CD4-positive, alpha-beta T cell (primary cell): ENCODE measurements around the gene ESR1. TPM values are rescaled to one million over a fixed set of nuclear protein-coding genes. Genes with fewer than 3 reads are reported as not detected.

Source experiments
- ATAC-seq: fragments of 200-7000 bp; cut with Tn5 transposase; one replicate; pipeline ENCODE4 v1.10.0; 2022; ENCODE audit warnings: mild to moderate bottlenecking; ENCODE audit not compliant: poor library complexity
- CTCF ChIA-PET: fragments of 350-600 bp; sonication (Branson Sonifier 250); formaldehyde crosslinking; loops from one replicate; lab custom pipeline; 2021; ENCODE audit warnings: antibody characterized with exemption, inconsistent platforms; lab: Charles Lee
- POLR2A ChIA-PET: fragments of 350-600 bp; sonication (Branson Sonifier 250); formaldehyde crosslinking; loops from one replicate; lab custom pipeline; 2021; ENCODE audit warnings: antibody characterized with exemption, inconsistent platforms; lab: Charles Lee
- DNase-seq, 14 experiments: peaks; one replicate each; pipeline ENCODE4 v3.0.0-alpha.2; 2013 to 2020; ENCODE audit warnings: mixed read lengths in 2 of 14
- H3K27ac ChIP-seq, 2 donors: one replicate each; pipeline versions ENCODE4 v1.5.1 to v1.7.0; 2013; ENCODE audit warnings: low read length in 2 of 2, low read depth in 1 of 2, mild to moderate bottlenecking in 1 of 2
- H3K27me3 ChIP-seq, 2 experiments: 1 replicate in 1 of 2; 2 replicates in 1 of 2; pipeline versions ENCODE4 v1.6.1 to v1.7.0; 2013; ENCODE audit warnings: low read length in 2 of 2, control low read depth in 1 of 2, mild to moderate bottlenecking in 1 of 2, moderate library complexity in 1 of 2; ENCODE audit not compliant: insufficient read depth in 2 of 2, control insufficient read depth in 1 of 2
- H3K36me3 ChIP-seq: one replicate; pipeline ENCODE4 v1.6.1; 2013; ENCODE audit warnings: low read length, control low read depth; ENCODE audit not compliant: insufficient read depth
- H3K4me1 ChIP-seq: one replicate; pipeline ENCODE4 v1.6.1; 2013; ENCODE audit warnings: low read length, control low read depth; ENCODE audit not compliant: insufficient read depth
- H3K4me3 ChIP-seq: one replicate; pipeline ENCODE4 v1.5.1; 2013; ENCODE audit warnings: mild to moderate bottlenecking, low read length, moderate library complexity
- H3K9me3 ChIP-seq, 2 experiments: 1 replicate in 1 of 2; 2 replicates in 1 of 2; pipeline versions ENCODE4 v1.6.1 to v1.7.0; 2013; ENCODE audit warnings: low read length in 2 of 2, mild to moderate bottlenecking in 2 of 2, control low read depth in 1 of 2, moderate library complexity in 1 of 2; ENCODE audit not compliant: control insufficient read depth in 1 of 2, insufficient read depth in 1 of 2
- H3K27ac Mint-ChIP-seq: one replicate; pipeline ENCODE4 v1.8.0; 2020; ENCODE audit warnings: mixed read lengths
- H3K27me3 Mint-ChIP-seq: one replicate; pipeline ENCODE4 v1.8.0; 2021; ENCODE audit warnings: mixed read lengths
- H3K36me3 Mint-ChIP-seq: one replicate; pipeline ENCODE4 v1.8.0; 2021; ENCODE audit warnings: low read depth, mixed read lengths
- H3K4me1 Mint-ChIP-seq: one replicate; pipeline ENCODE4 v1.8.0; 2021; ENCODE audit warnings: low read depth, mixed read lengths
- H3K4me3 Mint-ChIP-seq: one replicate; pipeline ENCODE4 v1.8.0; 2020; ENCODE audit warnings: mild to moderate bottlenecking, mixed read lengths
- H3K9me3 Mint-ChIP-seq: one replicate; pipeline ENCODE4 v1.8.0; 2020; ENCODE audit warnings: mixed read lengths
- intact Hi-C, 2 experiments: fragments of 100-400 bp; cut with DNase I in 1 of 2; cut with micrococcal nuclease in 1 of 2; formaldehyde crosslinking; loops; one replicate each; pipeline versions ENCODE4 v1.15.1 to v1.9.0; 2023 to 2025; cut with DNase I, micrococcal nuclease
- total RNA-seq, 174 experiments: library from RNA in 2 of 174; stranded (reverse) in 2 of 174; gene quantifications; one replicate each; pipeline ENCODE4 v1.2.3 and lab custom pipeline; 2021 to 2026
- TF ChIP-seq, protein P1 (sequence below): fragments of 200-600 bp; IDR thresholded peaks from one replicate; pipeline ENCODE4 v1.8.0; 2022; ENCODE audit warnings: antibody characterized with exemption, mild to moderate bottlenecking

Gene ESR1
- total RNA-seq, 2 experiments from 2014 or later, result 2.6 to 2.8 TPM

DNA sequence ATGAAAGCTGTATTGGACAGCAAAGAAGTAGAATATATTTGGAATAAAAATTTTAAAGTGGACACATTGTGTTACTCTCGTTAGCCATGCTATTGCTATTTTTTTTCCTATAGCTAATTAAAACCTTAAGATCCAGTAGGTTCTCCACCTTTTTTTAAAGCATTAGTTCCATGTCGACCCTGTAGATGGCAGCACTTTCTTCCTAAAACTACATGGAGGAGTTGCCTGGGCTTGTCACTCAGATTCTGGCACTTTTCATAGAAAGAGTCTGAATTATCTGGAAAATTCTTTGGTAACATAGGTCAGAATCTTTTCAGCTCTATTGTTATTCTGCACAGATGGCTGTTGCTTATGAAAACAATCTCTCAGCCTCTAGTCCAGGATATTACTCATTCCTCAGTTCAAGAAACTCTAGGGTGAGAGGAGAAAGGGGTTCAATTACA is 42.0 kb upstream of the ESR1 start:
- CTCF ChIA-PET, result interaction anchor here (0.7 to 1.3 kb wide), 3 partner anchors 11 to 17 kb away, joined by 3 to 4 read pairs (median 4); no protein-coding TSS in a partner anchor
- peak in 6 of 14 experiments; percentile 10 to 65 (median 50) for DNase-seq
- TF ChIP-seq, protein P1, sequence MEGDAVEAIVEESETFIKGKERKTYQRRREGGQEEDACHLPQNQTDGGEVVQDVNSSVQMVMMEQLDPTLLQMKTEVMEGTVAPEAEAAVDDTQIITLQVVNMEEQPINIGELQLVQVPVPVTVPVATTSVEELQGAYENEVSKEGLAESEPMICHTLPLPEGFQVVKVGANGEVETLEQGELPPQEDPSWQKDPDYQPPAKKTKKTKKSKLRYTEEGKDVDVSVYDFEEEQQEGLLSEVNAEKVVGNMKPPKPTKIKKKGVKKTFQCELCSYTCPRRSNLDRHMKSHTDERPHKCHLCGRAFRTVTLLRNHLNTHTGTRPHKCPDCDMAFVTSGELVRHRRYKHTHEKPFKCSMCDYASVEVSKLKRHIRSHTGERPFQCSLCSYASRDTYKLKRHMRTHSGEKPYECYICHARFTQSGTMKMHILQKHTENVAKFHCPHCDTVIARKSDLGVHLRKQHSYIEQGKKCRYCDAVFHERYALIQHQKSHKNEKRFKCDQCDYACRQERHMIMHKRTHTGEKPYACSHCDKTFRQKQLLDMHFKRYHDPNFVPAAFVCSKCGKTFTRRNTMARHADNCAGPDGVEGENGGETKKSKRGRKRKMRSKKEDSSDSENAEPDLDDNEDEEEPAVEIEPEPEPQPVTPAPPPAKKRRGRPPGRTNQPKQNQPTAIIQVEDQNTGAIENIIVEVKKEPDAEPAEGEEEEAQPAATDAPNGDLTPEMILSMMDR, result peak; percentile 72
- H3K4me1 Mint-ChIP-seq, result peaks cover 24% of the 10 kb centered on the region
- H3K27me3 Mint-ChIP-seq, result peaks cover 15% of the 10 kb centered on the region
- ATAC-seq, result peak; percentile 56
- no peaks in the 10 kb centered on the region for H3K9me3 Mint-ChIP-seq
- Histone ChIP-seq H3K9me3 (no peaks in the 10 kb centered on the region), H3K4me1 (no peaks in the 10 kb centered on the region), H3K27ac (no peak overlapping the region), H3K36me3 (no peaks in the 10 kb centered on the region), H3K4me3 (no peak overlapping the region), H3K27me3 (no peaks in the 10 kb centered on the region)
- H3K36me3 Mint-ChIP-seq, result no peaks in the 10 kb centered on the region
- no peak overlapping the region for H3K27ac Mint-ChIP-seq
- no peak overlapping the region for H3K4me3 Mint-ChIP-seq
- POLR2A ChIA-PET, result interaction anchor here (0.6 to 0.9 kb wide), 2 partner anchors 12 to 60 kb away, joined by 3 read pairs; no protein-coding TSS in a partner anchor
- intact Hi-C loops, result loop anchor here (5.0 to 10.0 kb wide), 4 partner anchors 73 to 589 kb away; no protein-coding TSS in a partner anchor

DNA sequence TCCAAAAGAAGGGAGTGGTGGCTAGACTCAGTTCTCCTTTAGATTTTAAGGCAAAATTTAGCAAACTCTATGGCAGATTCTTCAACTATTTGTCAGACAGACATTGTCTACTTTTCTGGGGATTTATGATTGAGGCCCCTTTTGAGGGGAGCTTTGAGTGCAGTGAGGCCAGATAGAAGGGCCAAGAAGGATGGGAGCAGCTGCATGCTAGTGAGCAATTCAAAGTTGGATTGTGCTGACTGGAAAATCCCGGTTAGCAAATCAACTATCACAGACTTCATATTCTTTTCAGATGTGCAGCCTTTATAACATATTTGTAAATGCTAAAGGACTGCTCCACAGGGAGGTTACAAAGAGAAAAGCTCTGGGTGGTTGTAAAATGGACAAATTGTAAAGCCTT is 35.0 kb upstream of the ESR1 start:
- H3K4me3 Mint-ChIP-seq, result no peak overlapping the region
- H3K36me3 Mint-ChIP-seq, result no peaks in the 10 kb centered on the region
- POLR2A ChIA-PET, result no interaction called here
- CTCF ChIA-PET, result no interaction called here
- no peaks in the 10 kb centered on the region for H3K4me1 Mint-ChIP-seq
- H3K27ac Mint-ChIP-seq, result no peak overlapping the region
- H3K9me3 Mint-ChIP-seq, result no peaks in the 10 kb centered on the region
- no peaks in the 10 kb centered on the region for H3K27me3 ChIP-seq
- H3K27me3 Mint-ChIP-seq, result peaks cover 6% of the 10 kb centered on the region
- no peaks in the 10 kb centered on the region for H3K4me1 ChIP-seq
- H3K4me3 ChIP-seq, result no peak overlapping the region
- H3K9me3 ChIP-seq, result no peaks in the 10 kb centered on the region
- ATAC-seq (no peak), DNase-seq (no peak)
- H3K27ac ChIP-seq, result no peak overlapping the region
- TF ChIP-seq, protein P1, result no peak
- no peaks in the 10 kb centered on the region for H3K36me3 ChIP-seq
- intact Hi-C loops, result no loop called here

DNA sequence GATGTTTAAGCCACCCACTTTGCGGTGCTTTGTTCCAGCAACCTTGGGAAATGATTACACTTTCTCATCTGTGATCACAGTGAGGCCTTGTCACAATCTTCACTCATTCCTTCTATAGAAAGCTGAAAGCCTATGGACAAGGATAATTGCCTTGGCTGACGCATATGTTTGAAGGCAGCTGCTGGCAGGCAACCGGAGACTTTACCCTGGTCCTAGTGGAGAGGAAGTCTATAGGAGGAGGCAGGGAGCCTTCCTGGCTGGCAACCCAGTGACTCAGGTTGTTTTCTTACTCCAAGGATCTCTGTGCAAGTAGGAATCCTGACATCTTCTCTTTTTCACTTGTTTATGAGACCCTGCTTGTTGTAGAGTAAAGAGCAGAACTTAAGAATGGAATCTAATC is 34.1 kb upstream of the ESR1 start:
- intact Hi-C loops, result no loop called here
- TF ChIP-seq, protein P1, result no peak
- Mint-ChIP-seq H3K27me3 (peaks cover 6% of the 10 kb centered on the region), H3K4me1 (no peaks in the 10 kb centered on the region), H3K27ac (no peak overlapping the region), H3K9me3 (no peaks in the 10 kb centered on the region), H3K4me3 (no peak overlapping the region), H3K36me3 (no peaks in the 10 kb centered on the region)
- Histone ChIP-seq H3K27ac (no peak overlapping the region), H3K9me3 (no peaks in the 10 kb centered on the region), H3K27me3 (no peaks in the 10 kb centered on the region), H3K36me3 (no peaks in the 10 kb centered on the region), H3K4me3 (no peak overlapping the region), H3K4me1 (no peaks in the 10 kb centered on the region)
- no peak for DNase-seq
- ChIA-PET CTCF (no interaction called here), POLR2A (no interaction called here)
- no peak for ATAC-seq
